Lower lobe of right lung (tissue), 2 donors: ENCODE measurements around the gene GPR42. TPM values are rescaled to one million over a fixed set of nuclear protein-coding genes. Genes with fewer than 3 reads are reported as not detected.
"Not testable (repeated sequence)": the region's sequence is repeated elsewhere in the genome, so short reads cannot be mapped to it uniquely, and the experiment has no call there.

Source experiments
- ATAC-seq, 2 donors: fragments of 200-7000 bp; cut with Tn5 transposase; one replicate each; pipeline ENCODE4 v1.9.1; 2020 to 2022; ENCODE audit warnings: mild to moderate bottlenecking in 2 of 2, moderate library complexity in 2 of 2
- DNase-seq: peaks from one replicate; pipeline ENCODE4 v3.0.0-alpha.2; 2020
- H3K27ac ChIP-seq: fragments of 200-600 bp; one replicate; pipeline ENCODE4 v1.8.0; 2022
- H3K27me3 ChIP-seq: fragments of 200-600 bp; one replicate; pipeline ENCODE4 v1.8.0; 2022; ENCODE audit warnings: low read depth
- H3K36me3 ChIP-seq: fragments of 200-600 bp; one replicate; pipeline ENCODE4 v1.8.0; 2022; ENCODE audit warnings: mild to moderate bottlenecking
- H3K4me1 ChIP-seq: fragments of 200-600 bp; one replicate; pipeline ENCODE4 v1.8.0; 2022
- H3K4me3 ChIP-seq: fragments of 200-600 bp; one replicate; pipeline ENCODE4 v1.8.0; 2022; ENCODE audit warnings: mild to moderate bottlenecking
- H3K9me3 ChIP-seq: fragments of 200-600 bp; one replicate; pipeline ENCODE4 v1.8.0; 2022
- CTCF ChIP-seq: fragments of 200-600 bp; IDR thresholded peaks from one replicate; pipeline ENCODE4 v1.8.0; 2022; ENCODE audit warnings: antibody characterized with exemption, mild to moderate bottlenecking
- intact Hi-C: fragments of 100-400 bp; cut with DNase I; formaldehyde crosslinking; loops from one replicate; pipeline ENCODE4 v1.11.0; 2022
- total RNA-seq: library from RNA; stranded (reverse); fragmentation: NEBNext Ultra II Directional; extraction: Animal tissue kit (Norgen Biotek cat#: 25700); gene quantifications from one replicate; pipeline ENCODE4 v1.2.1, GENCODE V29; 2021
- donor health status: DM: no; HTN: yes; CAD: no; lungs with severe emphysema.

Gene GPR42
- total RNA-seq, 1 donor from 2014 or later, result not detected

GRCh38 chr19:35355791-35356460 lies 14.9 kb upstream of the GPR42 start:
- peaks cover 11% of the 10 kb centered on the region for H3K27me3 ChIP-seq
- no peak overlapping the region for H3K27ac ChIP-seq
- intact Hi-C loops, result no loop called here

GRCh38 chr19:35357867-35358573 lies 12.8 kb upstream of the GPR42 start, which contains the start of gene FFAR3:
Gene FFAR3 (plus strand): TSS chr19:35358460. CDS start chr19:35358891, 431 bp downstream.
- TF ChIP-seq CTCF, result no peak
- intact Hi-C loops, result no loop called here
- H3K9me3 ChIP-seq, result no peaks in the 10 kb centered on the region
- DNase-seq (no peak), ATAC-seq (peak; percentile 63 to 65)
- no peaks in the 10 kb centered on the region for H3K36me3 ChIP-seq
- peaks cover 8% of the 10 kb centered on the region for H3K27me3 ChIP-seq
- no peak within 1 kb of the TSS for H3K4me3 ChIP-seq
- peaks cover 14% of the 10 kb centered on the region for H3K4me1 ChIP-seq
- H3K27ac ChIP-seq, result no peak within 1 kb of the TSS

More at GRCh38 chr19:35355791-35356460, 14.9 kb upstream of the GPR42 start:
- DNase-seq (no peak), ATAC-seq (no peak)
- TF ChIP-seq CTCF, result no peak
- no peak overlapping the region for H3K4me3 ChIP-seq
- no peaks in the 10 kb centered on the region for H3K36me3 ChIP-seq
- peaks cover 15% of the 10 kb centered on the region for H3K4me1 ChIP-seq
- H3K9me3 ChIP-seq, result no peaks in the 10 kb centered on the region

- H3K27me3 ChIP-seq, intact Hi-C loops, H3K36me3 ChIP-seq, H3K4me3 ChIP-seq, DNase-seq, H3K27ac ChIP-seq, H3K9me3 ChIP-seq, ATAC-seq: not testable (repeated sequence)
- peaks cover 11% of the 10 kb centered on the region for H3K4me1 ChIP-seq
These were observed 12.0 kb upstream of the GPR42 start for GRCh38 chr19:35358834-35359233.

GRCh38 chr19:35359395-35359794 lies 11.5 kb upstream of the GPR42 start:
- H3K27ac ChIP-seq, H3K27me3 ChIP-seq, H3K36me3 ChIP-seq, H3K4me3 ChIP-seq, DNase-seq, intact Hi-C loops, ATAC-seq, H3K9me3 ChIP-seq: not testable (repeated sequence)
- H3K4me1 ChIP-seq, result peaks cover 11% of the 10 kb centered on the region

GRCh38 chr19:35360081-35360480 lies 10.8 kb upstream of the GPR42 start:
- DNase-seq, H3K36me3 ChIP-seq, H3K27ac ChIP-seq, ATAC-seq, H3K27me3 ChIP-seq, intact Hi-C loops, H3K9me3 ChIP-seq, H3K4me3 ChIP-seq: not testable (repeated sequence)
- H3K4me1 ChIP-seq, result peaks cover 11% of the 10 kb centered on the region

- no peak for TF ChIP-seq CTCF
- no peak overlapping the region for H3K27ac ChIP-seq
- H3K4me3 ChIP-seq, result no peak overlapping the region
- ATAC-seq (no peak), DNase-seq (no peak)
- peaks cover 15% of the 10 kb centered on the region for H3K27me3 ChIP-seq
- no peaks in the 10 kb centered on the region for H3K36me3 ChIP-seq
- no peaks in the 10 kb centered on the region for H3K9me3 ChIP-seq
- H3K4me1 ChIP-seq, result peaks cover 11% of the 10 kb centered on the region
- intact Hi-C loops, result no loop called here
These were observed 9.9 kb upstream of the GPR42 start for GRCh38 chr19:35360880-35361420.
